Astrocyte (in vitro differentiated cells and primary cell): ENCODE results near the gene PPP2R2C. TPM values are rescaled to one million over a fixed set of nuclear protein-coding genes. Genes with fewer than 3 reads are reported as not detected.

Experiments
- DNase-seq: peaks from one replicate; pipeline ENCODE4 v3.0.0-alpha.2; 2010; ENCODE audit warnings: low read depth
- FAIRE-seq: peaks from 2 replicates; lab custom pipeline; 2011; peaks lifted over from hg19 to GRCh38; lab: Jason Lieb, UNC
- H2AFZ ChIP-seq: 2 replicates; pipeline ENCODE4 v1.6.0; 2012; ENCODE audit warnings: low read depth, low read length, inconsistent platforms
- H3K27ac ChIP-seq: 2 replicates; pipeline ENCODE4 v1.5.1; 2011; ENCODE audit warnings: low read depth, low read length, inconsistent platforms
- H3K27me3 ChIP-seq: 2 replicates; pipeline ENCODE4 v1.6.0; 2011; ENCODE audit warnings: low read length, inconsistent platforms; ENCODE audit not compliant: insufficient read depth
- H3K36me3 ChIP-seq: 2 replicates; pipeline ENCODE4 v1.5.1; 2011; ENCODE audit warnings: low read length, inconsistent platforms; ENCODE audit not compliant: insufficient read depth
- H3K4me1 ChIP-seq: 2 replicates; pipeline ENCODE4 v1.5.1; 2011; ENCODE audit warnings: low read length, inconsistent platforms; ENCODE audit not compliant: insufficient read depth
- H3K4me2 ChIP-seq: 2 replicates; pipeline ENCODE4 v1.6.0; 2012; ENCODE audit warnings: low read length, inconsistent platforms
- H3K4me3 ChIP-seq: 2 replicates; pipeline ENCODE4 v1.5.1; 2011; ENCODE audit warnings: low read depth, mild to moderate bottlenecking, low read length, inconsistent platforms; ENCODE audit not compliant: insufficient read depth
- H3K79me2 ChIP-seq: 2 replicates; pipeline ENCODE4 v1.6.0; 2012; ENCODE audit warnings: mild to moderate bottlenecking, low read length, inconsistent platforms; ENCODE audit not compliant: insufficient read depth
- H3K9ac ChIP-seq: 2 replicates; pipeline ENCODE4 v1.6.0; 2012; ENCODE audit warnings: mild to moderate bottlenecking, low read length, inconsistent platforms
- H3K9me3 ChIP-seq: 2 replicates; pipeline ENCODE4 v1.5.1; 2012; ENCODE audit warnings: low read depth, mild to moderate bottlenecking, low read length, inconsistent platforms; ENCODE audit not compliant: insufficient read depth
- H4K20me1 ChIP-seq: 2 replicates; pipeline ENCODE4 v1.6.0; 2012; ENCODE audit warnings: low read length, inconsistent platforms; ENCODE audit not compliant: insufficient read depth
- H3K27ac Mint-ChIP-seq: one replicate; pipeline ENCODE4 v1.8.0; 2021; ENCODE audit warnings: mild to moderate bottlenecking, mixed read lengths; ENCODE audit not compliant: unreplicated experiment
- H3K27me3 Mint-ChIP-seq: one replicate; pipeline ENCODE4 v1.8.0; 2021; ENCODE audit warnings: low read depth, mixed read lengths; ENCODE audit not compliant: unreplicated experiment
- H3K36me3 Mint-ChIP-seq: one replicate; pipeline ENCODE4 v1.8.0; 2021; ENCODE audit warnings: low read depth, mixed read lengths; ENCODE audit not compliant: unreplicated experiment
- H3K4me1 Mint-ChIP-seq: one replicate; pipeline ENCODE4 v1.8.0; 2021; ENCODE audit warnings: low read depth, mixed read lengths; ENCODE audit not compliant: unreplicated experiment
- H3K4me3 Mint-ChIP-seq: one replicate; pipeline ENCODE4 v1.8.0; 2021; ENCODE audit warnings: mild to moderate bottlenecking, moderate library complexity, mixed read lengths; ENCODE audit not compliant: unreplicated experiment
- H3K9me3 Mint-ChIP-seq: one replicate; pipeline ENCODE4 v1.8.0; 2021; ENCODE audit warnings: mild to moderate bottlenecking, mixed read lengths; ENCODE audit not compliant: unreplicated experiment
- EZH2 ChIP-seq: IDR thresholded peaks from 2 replicates; pipeline ENCODE4 v1.6.1; 2012; ENCODE audit warnings: mild to moderate bottlenecking, low read length, inconsistent platforms; ENCODE audit not compliant: insufficient read depth
- total RNA-seq: library from RNA; stranded (reverse); gene quantifications from 2 replicates; pipeline ENCODE4 v1.2.1, GENCODE V29; 2021
- TF ChIP-seq, protein P1 (sequence below): IDR thresholded peaks from 2 replicates; pipeline ENCODE4 v1.5.1; 2011; ENCODE audit warnings: low read depth, mild to moderate bottlenecking, inconsistent platforms, low read length, moderate library complexity; ENCODE audit not compliant: insufficient read depth

Gene PPP2R2C
- total RNA-seq, 1 donor from 2014 or later = 1.1 TPM

DNA sequence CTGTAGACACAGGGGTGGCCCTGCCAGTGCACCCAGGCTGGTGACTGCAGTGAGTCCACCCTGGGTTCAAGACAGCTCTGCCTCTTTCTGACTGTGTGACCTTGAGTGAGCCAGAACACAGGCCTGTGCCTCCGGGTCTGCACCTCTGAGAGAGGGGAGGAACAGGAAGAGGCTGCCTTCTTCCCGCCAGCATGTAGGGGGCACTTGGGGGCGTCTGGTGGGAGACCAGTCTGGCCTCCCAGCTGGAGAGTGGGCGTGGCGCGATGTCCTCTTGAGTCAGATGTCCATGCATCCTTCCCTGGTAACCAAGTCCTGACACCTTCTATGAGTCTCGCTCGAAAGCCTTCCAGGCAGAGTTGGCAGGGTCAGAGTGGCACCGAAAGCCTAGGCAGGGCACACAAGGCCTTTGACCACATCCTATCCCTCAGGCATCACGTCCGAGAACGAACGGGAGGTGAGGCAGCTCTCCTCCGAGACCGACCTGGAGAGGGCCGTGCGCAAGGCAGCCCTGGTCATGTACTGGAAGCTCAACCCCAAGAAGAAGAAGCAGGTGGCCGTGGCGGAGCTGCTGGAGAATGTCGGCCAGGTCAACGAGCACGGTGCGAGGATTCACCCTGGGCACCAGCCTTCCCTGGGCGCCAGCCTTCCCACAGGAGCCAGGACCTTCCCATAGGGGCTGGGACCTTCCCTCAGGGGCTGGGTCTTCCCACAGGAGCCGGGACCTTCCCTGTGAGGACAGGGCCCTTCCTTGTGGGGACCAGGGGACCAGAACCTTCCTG, 181.5 kb downstream of the PPP2R2C start:
- Histone ChIP-seq H3K4me3 (no peak overlapping the region), H4K20me1 (peaks cover 9% of the 10 kb centered on the region), H3K9ac (no peak overlapping the region), H2AFZ (no peak overlapping the region), H3K9me3 (no peaks in the 10 kb centered on the region), H3K79me2 (no peaks in the 10 kb centered on the region), H3K27me3 (no peaks in the 10 kb centered on the region), H3K4me1 (no peaks in the 10 kb centered on the region), H3K4me2 (no peak overlapping the region), H3K27ac (no peak overlapping the region), H3K36me3 (peaks cover 9% of the 10 kb centered on the region)
- Mint-ChIP-seq H3K4me1 (no peaks in the 10 kb centered on the region), H3K27ac (no peak overlapping the region), H3K4me3 (no peak overlapping the region), H3K36me3 (peaks cover 41% of the 10 kb centered on the region), H3K27me3 (no peaks in the 10 kb centered on the region), H3K9me3 (no peaks in the 10 kb centered on the region)
- FAIRE-seq (no peak), DNase-seq (no peak)
- TF ChIP-seq, protein P1, sequence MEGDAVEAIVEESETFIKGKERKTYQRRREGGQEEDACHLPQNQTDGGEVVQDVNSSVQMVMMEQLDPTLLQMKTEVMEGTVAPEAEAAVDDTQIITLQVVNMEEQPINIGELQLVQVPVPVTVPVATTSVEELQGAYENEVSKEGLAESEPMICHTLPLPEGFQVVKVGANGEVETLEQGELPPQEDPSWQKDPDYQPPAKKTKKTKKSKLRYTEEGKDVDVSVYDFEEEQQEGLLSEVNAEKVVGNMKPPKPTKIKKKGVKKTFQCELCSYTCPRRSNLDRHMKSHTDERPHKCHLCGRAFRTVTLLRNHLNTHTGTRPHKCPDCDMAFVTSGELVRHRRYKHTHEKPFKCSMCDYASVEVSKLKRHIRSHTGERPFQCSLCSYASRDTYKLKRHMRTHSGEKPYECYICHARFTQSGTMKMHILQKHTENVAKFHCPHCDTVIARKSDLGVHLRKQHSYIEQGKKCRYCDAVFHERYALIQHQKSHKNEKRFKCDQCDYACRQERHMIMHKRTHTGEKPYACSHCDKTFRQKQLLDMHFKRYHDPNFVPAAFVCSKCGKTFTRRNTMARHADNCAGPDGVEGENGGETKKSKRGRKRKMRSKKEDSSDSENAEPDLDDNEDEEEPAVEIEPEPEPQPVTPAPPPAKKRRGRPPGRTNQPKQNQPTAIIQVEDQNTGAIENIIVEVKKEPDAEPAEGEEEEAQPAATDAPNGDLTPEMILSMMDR = no peak
- TF ChIP-seq EZH2 = no peak

DNA sequence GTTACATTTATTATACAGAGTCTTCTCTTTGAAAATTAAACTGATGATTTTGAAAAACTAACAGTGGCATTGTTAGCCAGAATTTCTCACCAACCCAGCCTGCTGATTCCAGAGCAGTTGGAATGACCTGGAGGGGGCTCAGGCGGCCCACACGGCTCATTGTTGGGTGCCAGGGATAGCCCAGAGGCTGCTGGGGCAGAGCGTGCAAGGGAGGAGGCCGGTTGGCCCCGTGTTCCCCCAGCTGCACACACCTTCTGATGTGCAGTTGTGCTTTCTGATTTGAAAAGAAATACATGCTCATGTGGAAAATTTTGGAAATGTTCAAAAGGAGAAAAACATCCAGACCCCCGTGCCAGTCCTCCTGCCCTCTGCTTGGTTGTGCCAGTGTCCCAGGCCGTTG, 182.2 kb downstream of the PPP2R2C start:
- FAIRE-seq (no peak), DNase-seq (no peak)
- Mint-ChIP-seq H3K9me3 (no peaks in the 10 kb centered on the region), H3K27ac (no peak overlapping the region), H3K4me1 (no peaks in the 10 kb centered on the region), H3K4me3 (no peak overlapping the region), H3K36me3 (peaks cover 43% of the 10 kb centered on the region), H3K27me3 (no peaks in the 10 kb centered on the region)
- H4K20me1 ChIP-seq = peaks cover 16% of the 10 kb centered on the region
- TF ChIP-seq EZH2 = no peak
- TF ChIP-seq, protein P1 = no peak
- H3K4me3 ChIP-seq = no peak overlapping the region
- H3K27ac ChIP-seq = no peak overlapping the region
- H3K9ac ChIP-seq = no peak overlapping the region
- H3K79me2 ChIP-seq = no peaks in the 10 kb centered on the region
- no peak overlapping the region for H3K4me2 ChIP-seq
- peaks cover 9% of the 10 kb centered on the region for H3K36me3 ChIP-seq
- no peaks in the 10 kb centered on the region for H3K9me3 ChIP-seq
- H2AFZ ChIP-seq = no peak overlapping the region
- H3K27me3 ChIP-seq = no peaks in the 10 kb centered on the region
- H3K4me1 ChIP-seq = no peaks in the 10 kb centered on the region

DNA sequence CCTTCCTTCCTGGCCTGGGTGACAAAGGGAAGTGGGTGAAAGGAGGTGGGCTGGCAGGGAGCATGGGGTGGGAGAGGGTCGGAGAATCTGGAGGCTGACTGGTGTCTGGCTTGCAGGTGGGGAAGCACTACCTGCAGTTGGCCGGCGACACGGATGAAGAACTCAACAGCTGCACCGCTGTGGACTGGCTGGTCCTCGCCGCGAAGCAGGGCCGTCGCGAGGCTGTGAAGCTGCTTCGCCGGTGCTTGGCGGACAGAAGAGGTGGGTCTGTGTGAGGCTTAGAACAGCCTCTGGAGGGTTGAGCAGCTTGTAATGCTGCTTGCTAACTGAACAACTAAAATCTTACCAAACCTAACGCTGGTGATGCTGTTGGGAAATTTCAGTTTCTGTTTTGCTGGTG, 183.5 kb downstream of the PPP2R2C start:
- Histone ChIP-seq H3K4me2 (no peak overlapping the region), H3K36me3 (peaks cover 9% of the 10 kb centered on the region), H3K27ac (no peak overlapping the region), H3K79me2 (no peaks in the 10 kb centered on the region), H2AFZ (no peak overlapping the region), H3K4me1 (no peaks in the 10 kb centered on the region), H3K4me3 (no peak overlapping the region), H3K27me3 (no peaks in the 10 kb centered on the region), H3K9me3 (no peaks in the 10 kb centered on the region), H3K9ac (no peak overlapping the region), H4K20me1 (peaks cover 24% of the 10 kb centered on the region)
- no peak overlapping the region for H3K4me3 Mint-ChIP-seq
- FAIRE-seq (no peak), DNase-seq (no peak)
- H3K36me3 Mint-ChIP-seq = peaks cover 36% of the 10 kb centered on the region
- no peaks in the 10 kb centered on the region for H3K9me3 Mint-ChIP-seq
- H3K27me3 Mint-ChIP-seq = no peaks in the 10 kb centered on the region
- H3K27ac Mint-ChIP-seq = no peak overlapping the region
- TF ChIP-seq, protein P1 = no peak
- no peak for TF ChIP-seq EZH2
- H3K4me1 Mint-ChIP-seq = no peaks in the 10 kb centered on the region
